ENCODE results near the gene MAN2A1.

GRCh38 chr5:109640976-109641375 is 48.8 kb upstream of the MAN2A1 start:
- TF ChIP-seq POLR2A (IDR thresholded peaks at IDR 0.05) (no peak), CTCF (IDR thresholded peaks at IDR 0.05) (no peak)
